ENCODE results near the gene URB1. TPM values are rescaled to one million over a fixed set of nuclear protein-coding genes. Genes with fewer than 3 reads are reported as not detected.

Gene URB1
- total and polyA plus RNA-seq, 4 donors: 3.7 to 17.6 (median 11.4) TPM

GRCh38 chr21:32322676-32323075 is 70.1 kb downstream of the URB1 start:
- 97 to 98% methylated on average over 10 of the region's 10 CpGs for WGBS, 2 donors
- no peak for TF ChIP-seq CTCF (IDR thresholded peaks at IDR 0.05; ENCODE audit: control extremely low read depth, extremely low read depth)
- H3K9ac ChIP-seq (ENCODE audit: insufficient read depth in 1 of 2, low read length in 2 of 2): no peak overlapping the region
- H3K27ac ChIP-seq (ENCODE audit: low read depth in 1 of 2, low read length in 1 of 2): no peak overlapping the region
- ATAC-seq (ENCODE audit: insufficient read depth, low FRiP score) (no peak), DNase-seq (no peak)
- H3K27me3 ChIP-seq (ENCODE audit: control insufficient read depth in 3 of 3, insufficient read depth in 3 of 3, low read length in 2 of 3): no peaks in the 10 kb centered on the region
- H3K4me1 ChIP-seq (ENCODE audit: control insufficient read depth in 5 of 5, insufficient read depth in 5 of 5, low read length in 5 of 5): no peaks in the 10 kb centered on the region
- no peak overlapping the region for H3K4me3 ChIP-seq
- H3K9me3 ChIP-seq (ENCODE audit: control insufficient read depth in 4 of 4, insufficient read depth in 3 of 4, low read length in 3 of 4): no peaks in the 10 kb centered on the region
- H3K36me3 ChIP-seq (ENCODE audit: control insufficient read depth in 4 of 4, insufficient read depth in 4 of 4, low read length in 4 of 4): peaks cover 33 to 60% (median 51%) of the 10 kb centered on the region in 4 donors

GRCh38 chr21:32322103-32322502 is 70.7 kb downstream of the URB1 start:
- no peak overlapping the region for H3K9ac ChIP-seq (ENCODE audit: insufficient read depth in 1 of 2, low read length in 2 of 2)
- peaks cover 33 to 63% (median 54%) of the 10 kb centered on the region in 4 donors for H3K36me3 ChIP-seq (ENCODE audit: control insufficient read depth in 4 of 4, insufficient read depth in 4 of 4, low read length in 4 of 4)
- WGBS, 2 donors: 96 to 97% methylated on average over 12 of the region's 12 CpGs
- no peak overlapping the region for H3K27ac ChIP-seq (ENCODE audit: low read depth in 1 of 2, low read length in 1 of 2)
- no peaks in the 10 kb centered on the region for H3K9me3 ChIP-seq (ENCODE audit: control insufficient read depth in 4 of 4, insufficient read depth in 3 of 4, low read length in 3 of 4)
- no peaks in the 10 kb centered on the region for H3K4me1 ChIP-seq (ENCODE audit: control insufficient read depth in 5 of 5, insufficient read depth in 5 of 5, low read length in 5 of 5)
- TF ChIP-seq CTCF (IDR thresholded peaks at IDR 0.05; ENCODE audit: control extremely low read depth, extremely low read depth): no peak
- no peak overlapping the region for H3K4me3 ChIP-seq
- no peaks in the 10 kb centered on the region for H3K27me3 ChIP-seq (ENCODE audit: control insufficient read depth in 3 of 3, insufficient read depth in 3 of 3, low read length in 2 of 3)
- DNase-seq: no peak
- no peak for ATAC-seq (ENCODE audit: insufficient read depth, low FRiP score)

GRCh38 chr21:32321480-32321879 is 71.3 kb downstream of the URB1 start:
- H3K9ac ChIP-seq (ENCODE audit: insufficient read depth in 1 of 2, low read length in 2 of 2): no peak overlapping the region
- no peak for ATAC-seq (ENCODE audit: insufficient read depth, low FRiP score)
- no peak overlapping the region for H3K4me3 ChIP-seq
- no peak for DNase-seq
- TF ChIP-seq CTCF (IDR thresholded peaks at IDR 0.05; ENCODE audit: control extremely low read depth, extremely low read depth): no peak
- H3K9me3 ChIP-seq (ENCODE audit: control insufficient read depth in 4 of 4, insufficient read depth in 3 of 4, low read length in 3 of 4): no peaks in the 10 kb centered on the region
- H3K4me1 ChIP-seq (ENCODE audit: control insufficient read depth in 5 of 5, insufficient read depth in 5 of 5, low read length in 5 of 5): no peaks in the 10 kb centered on the region
- no peak overlapping the region for H3K27ac ChIP-seq (ENCODE audit: low read depth in 1 of 2, low read length in 1 of 2)
- H3K36me3 ChIP-seq (ENCODE audit: control insufficient read depth in 4 of 4, insufficient read depth in 4 of 4, low read length in 4 of 4): peaks cover 34 to 66% (median 56%) of the 10 kb centered on the region in 4 donors
- 97% methylated on average over 13 of the region's 13 CpGs for WGBS, 2 donors
- H3K27me3 ChIP-seq (ENCODE audit: control insufficient read depth in 3 of 3, insufficient read depth in 3 of 3, low read length in 2 of 3): no peaks in the 10 kb centered on the region

GRCh38 chr21:32320726-32321125 is 72.1 kb downstream of the URB1 start:
- 95 to 97% methylated on average over 13 of the region's 13 CpGs for WGBS, 2 donors
- no peak overlapping the region for H3K9ac ChIP-seq (ENCODE audit: insufficient read depth in 1 of 2, low read length in 2 of 2)
- no peak for ATAC-seq (ENCODE audit: insufficient read depth, low FRiP score)
- no peak for TF ChIP-seq CTCF (IDR thresholded peaks at IDR 0.05; ENCODE audit: control extremely low read depth, extremely low read depth)
- no peak overlapping the region for H3K27ac ChIP-seq (ENCODE audit: low read depth in 1 of 2, low read length in 1 of 2)
- no peaks in the 10 kb centered on the region for H3K27me3 ChIP-seq (ENCODE audit: control insufficient read depth in 3 of 3, insufficient read depth in 3 of 3, low read length in 2 of 3)
- H3K4me1 ChIP-seq (ENCODE audit: control insufficient read depth in 5 of 5, insufficient read depth in 5 of 5, low read length in 5 of 5): no peaks in the 10 kb centered on the region
- no peak overlapping the region for H3K4me3 ChIP-seq
- DNase-seq: no peak
- H3K9me3 ChIP-seq (ENCODE audit: control insufficient read depth in 4 of 4, insufficient read depth in 3 of 4, low read length in 3 of 4): no peaks in the 10 kb centered on the region
- peaks cover 40 to 73% (median 59%) of the 10 kb centered on the region in 4 donors for H3K36me3 ChIP-seq (ENCODE audit: control insufficient read depth in 4 of 4, insufficient read depth in 4 of 4, low read length in 4 of 4)
